ENCODE measurements around the gene GDA.

The GDA gene

GRCh38 chr9:72155301-72155700, 6.1 kb downstream of the GDA start:
- Histone ChIP-seq H3K9me3 (no peaks in the 10 kb centered on the region; the same call in 1 of the 2 replicates), H3K36me3 (no peaks in the 10 kb centered on the region), H3K4me3 (ENCODE audit: low read depth, low read length) (no peak overlapping the region), H3K27me3 (peaks cover 4% of the 10 kb centered on the region), H3K4me1 (no peaks in the 10 kb centered on the region)
- DNase-seq, result no peak
- TF ChIP-seq CTCF (IDR thresholded peaks at IDR 0.05; ENCODE audit: low read depth, low read length), result no peak

GRCh38 chr9:72156586-72156985, 7.3 kb downstream of the GDA start:
- Histone ChIP-seq H3K9me3 (no peaks in the 10 kb centered on the region; the same call in 1 of the 2 replicates), H3K36me3 (no peaks in the 10 kb centered on the region), H3K4me1 (no peaks in the 10 kb centered on the region), H3K4me3 (ENCODE audit: low read depth, low read length) (no peak overlapping the region), H3K27me3 (no peaks in the 10 kb centered on the region)
- TF ChIP-seq CTCF (IDR thresholded peaks at IDR 0.05; ENCODE audit: low read depth, low read length), result no peak
- DNase-seq, result no peak

GRCh38 chr9:72158680-72159079, 9.4 kb downstream of the GDA start:
- no peak for TF ChIP-seq CTCF (IDR thresholded peaks at IDR 0.05; ENCODE audit: low read depth, low read length)
- Histone ChIP-seq H3K9me3 (no peaks in the 10 kb centered on the region; the same call in 1 of the 2 replicates), H3K27me3 (no peaks in the 10 kb centered on the region), H3K36me3 (no peaks in the 10 kb centered on the region), H3K4me1 (no peaks in the 10 kb centered on the region), H3K4me3 (ENCODE audit: low read depth, low read length) (no peak overlapping the region)
- DNase-seq, result no peak

- H3K27me3 ChIP-seq, result no peaks in the 10 kb centered on the region
- no peak for DNase-seq
- TF ChIP-seq CTCF (IDR thresholded peaks at IDR 0.05; ENCODE audit: low read depth, low read length), result no peak
- H3K9me3 ChIP-seq, result no peaks in the 10 kb centered on the region; the same call in 1 of the 2 replicates
- H3K36me3 ChIP-seq, result no peaks in the 10 kb centered on the region
- no peaks in the 10 kb centered on the region for H3K4me1 ChIP-seq
- no peak overlapping the region for H3K4me3 ChIP-seq (ENCODE audit: low read depth, low read length)
Measured at GRCh38 chr9:72160446-72161123, 11.3 kb downstream of the GDA start.

- no peak overlapping the region for H3K4me3 ChIP-seq (ENCODE audit: low read depth, low read length)
- no peaks in the 10 kb centered on the region for H3K36me3 ChIP-seq
- no peak for DNase-seq
- no peaks in the 10 kb centered on the region for H3K27me3 ChIP-seq
- TF ChIP-seq CTCF (IDR thresholded peaks at IDR 0.05; ENCODE audit: low read depth, low read length), result no peak
- H3K4me1 ChIP-seq, result no peaks in the 10 kb centered on the region
- no peaks in the 10 kb centered on the region; the same call in 1 of the 2 replicates for H3K9me3 ChIP-seq
Measured at GRCh38 chr9:72165326-72165725, 16.1 kb downstream of the GDA start.

- no peak for DNase-seq
- Histone ChIP-seq H3K36me3 (no peaks in the 10 kb centered on the region), H3K9me3 (no peaks in the 10 kb centered on the region), H3K4me1 (no peaks in the 10 kb centered on the region), H3K4me3 (ENCODE audit: low read depth, low read length) (no peak overlapping the region), H3K27me3 (no peaks in the 10 kb centered on the region)
- TF ChIP-seq CTCF (IDR thresholded peaks at IDR 0.05; ENCODE audit: low read depth, low read length), result no peak
Measured at GRCh38 chr9:72165821-72166547, 16.7 kb downstream of the GDA start.
